ENCODE data around the gene TUBB1.
"Not testable (repeated sequence)": the region's sequence is repeated elsewhere in the genome, so short reads cannot be mapped to it uniquely, and the experiment has no call there.

Gene TUBB1

GRCh38 chr20:59024111-59024530 is 4.9 kb downstream of the TUBB1 start:
- DNase-seq: no peak

- no peak for DNase-seq
These were observed 5.9 kb downstream of the TUBB1 start for GRCh38 chr20:59025086-59025485.

GRCh38 chr20:59025511-59025910 is 6.3 kb downstream of the TUBB1 start:
- DNase-seq: no peak

DNA sequence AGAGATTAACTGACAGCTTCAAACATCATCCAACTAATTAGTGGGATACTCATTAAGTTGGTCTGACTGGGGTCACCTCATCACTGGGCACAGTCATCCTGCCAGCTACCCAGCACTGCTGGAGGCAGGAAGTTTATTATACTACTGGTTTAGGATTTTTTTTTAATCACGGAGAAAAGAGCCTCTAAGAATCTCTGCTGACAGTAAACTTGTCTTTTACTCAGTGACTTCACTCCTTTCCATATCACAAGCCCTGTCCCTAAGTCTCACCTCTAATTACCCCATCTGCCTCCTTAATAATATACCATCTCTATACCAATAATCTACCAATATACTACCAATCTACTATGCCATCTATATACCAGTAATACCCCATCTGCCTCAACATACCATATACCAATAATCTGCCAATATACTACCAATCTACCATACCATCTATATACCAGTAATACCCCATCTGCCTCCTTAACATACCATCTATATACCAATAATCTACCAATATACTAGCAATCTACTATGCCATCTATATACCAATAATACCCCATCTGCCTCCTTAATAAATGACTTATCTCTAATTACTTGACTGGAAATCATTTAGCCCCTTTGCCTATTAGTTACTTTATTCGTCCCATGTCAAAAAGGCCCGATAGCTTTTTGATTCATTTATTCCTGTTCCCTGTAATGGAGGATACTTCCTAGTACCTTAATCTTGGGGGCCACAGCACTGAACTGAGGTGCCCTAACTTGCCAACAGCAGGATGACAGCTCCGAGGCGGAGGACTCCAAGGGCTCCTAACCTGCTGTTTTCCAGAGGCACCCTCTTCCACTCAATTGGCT is 7.9 kb downstream of the TUBB1 start:
- DNase-seq: no peak

GRCh38 chr20:59027741-59028320 is 8.6 kb downstream of the TUBB1 start:
- DNase-seq: no peak

- DNase-seq: no peak
These were observed 9.6 kb downstream of the TUBB1 start for GRCh38 chr20:59028812-59029211.

GRCh38 chr20:59030911-59031563 is 11.8 kb downstream of the TUBB1 start:
- no peak for DNase-seq

DNA sequence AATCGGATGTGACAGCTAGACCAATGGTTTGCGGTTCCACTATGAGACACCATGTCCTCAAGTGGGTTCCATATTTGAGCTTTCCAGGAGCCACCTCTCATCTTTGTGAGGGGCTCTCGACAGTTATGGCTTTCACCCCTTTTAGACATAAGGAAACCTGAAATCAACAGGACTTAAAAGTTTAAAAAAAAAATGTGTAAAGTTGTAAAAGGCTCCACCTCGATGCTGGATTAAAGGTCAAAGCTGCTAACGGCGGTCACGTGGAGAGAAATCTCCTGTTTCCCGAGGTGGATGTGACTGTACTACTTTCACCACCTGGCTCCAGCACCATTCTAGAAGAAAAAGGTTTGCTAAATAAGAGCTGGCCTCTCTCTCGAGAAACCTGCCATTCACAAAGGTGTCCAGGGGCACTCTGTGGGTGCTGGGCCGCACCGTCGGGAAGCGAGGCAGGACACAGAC is 12.4 kb downstream of the TUBB1 start:
- DNase-seq: peak; percentile 47

- peak; percentile 97 for DNase-seq
These were observed 12.9 kb downstream of the TUBB1 start, which contains the start of gene ATP5F1E for GRCh38 chr20:59032023-59032712. TSS of gene ATP5F1E (minus strand) at chr20:59032335. CDS start at chr20:59032251, 84 bp downstream.

DNA sequence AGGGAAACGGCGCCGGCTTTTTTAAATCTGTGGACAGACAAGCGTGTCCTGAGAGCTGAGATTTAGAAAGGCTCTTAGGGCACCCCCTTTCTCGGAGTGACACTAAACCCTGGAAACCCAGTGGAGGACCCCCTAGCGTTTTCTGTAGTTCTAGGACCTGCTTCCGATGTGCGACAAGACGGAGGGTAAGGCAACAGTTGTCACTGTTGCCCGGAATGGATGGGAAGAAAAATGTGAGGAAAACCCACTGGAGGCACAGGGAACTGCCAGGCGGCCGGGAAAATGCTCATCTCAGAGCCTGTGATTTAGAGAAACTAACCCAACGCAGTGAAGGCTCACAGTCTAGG is 13.5 kb downstream of the TUBB1 start:
- DNase-seq: no peak

GRCh38 chr20:59033093-59033492 is 13.9 kb downstream of the TUBB1 start:
- no peak for DNase-seq

GRCh38 chr20:59033616-59034165 is 14.5 kb downstream of the TUBB1 start:
- no peak for DNase-seq

DNA sequence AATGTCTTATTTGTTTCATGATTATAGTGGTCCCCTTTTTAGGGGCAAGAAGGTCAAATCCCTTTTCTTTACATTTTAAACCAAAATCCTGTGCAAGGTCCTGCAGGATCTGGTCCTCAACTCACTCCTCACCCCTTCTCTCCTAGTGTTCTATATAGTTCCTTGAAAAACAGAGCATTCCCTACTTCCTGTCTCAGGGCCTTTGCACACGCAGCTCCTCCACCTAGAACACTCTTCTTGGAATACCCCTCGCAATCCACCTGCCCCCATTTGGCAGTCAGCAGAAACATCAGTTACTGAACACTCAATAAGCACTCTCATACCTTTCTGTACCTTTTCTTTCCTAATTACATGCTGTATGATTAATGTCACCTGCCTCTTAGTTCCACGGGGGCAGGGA is 16.2 kb downstream of the TUBB1 start:
- DNase-seq: no peak

GRCh38 chr20:59037386-59037785 is 18.2 kb downstream of the TUBB1 start:
- no peak for DNase-seq

GRCh38 chr20:59039233-59039632 is 20.0 kb downstream of the TUBB1 start:
- DNase-seq: no peak

- DNase-seq: no peak
These were observed 21.4 kb downstream of the TUBB1 start for GRCh38 chr20:59040667-59041066.

- DNase-seq: not testable (repeated sequence)
These were observed 22.3 kb downstream of the TUBB1 start for GRCh38 chr20:59041487-59041886.

- no peak for DNase-seq
These were observed 23.0 kb downstream of the TUBB1 start, which contains the start of gene PRELID3B for GRCh38 chr20:59042151-59042795. TSS of gene PRELID3B (minus strand) at chr20:59042786. CDS start at chr20:59042730, 56 bp downstream.

DNA sequence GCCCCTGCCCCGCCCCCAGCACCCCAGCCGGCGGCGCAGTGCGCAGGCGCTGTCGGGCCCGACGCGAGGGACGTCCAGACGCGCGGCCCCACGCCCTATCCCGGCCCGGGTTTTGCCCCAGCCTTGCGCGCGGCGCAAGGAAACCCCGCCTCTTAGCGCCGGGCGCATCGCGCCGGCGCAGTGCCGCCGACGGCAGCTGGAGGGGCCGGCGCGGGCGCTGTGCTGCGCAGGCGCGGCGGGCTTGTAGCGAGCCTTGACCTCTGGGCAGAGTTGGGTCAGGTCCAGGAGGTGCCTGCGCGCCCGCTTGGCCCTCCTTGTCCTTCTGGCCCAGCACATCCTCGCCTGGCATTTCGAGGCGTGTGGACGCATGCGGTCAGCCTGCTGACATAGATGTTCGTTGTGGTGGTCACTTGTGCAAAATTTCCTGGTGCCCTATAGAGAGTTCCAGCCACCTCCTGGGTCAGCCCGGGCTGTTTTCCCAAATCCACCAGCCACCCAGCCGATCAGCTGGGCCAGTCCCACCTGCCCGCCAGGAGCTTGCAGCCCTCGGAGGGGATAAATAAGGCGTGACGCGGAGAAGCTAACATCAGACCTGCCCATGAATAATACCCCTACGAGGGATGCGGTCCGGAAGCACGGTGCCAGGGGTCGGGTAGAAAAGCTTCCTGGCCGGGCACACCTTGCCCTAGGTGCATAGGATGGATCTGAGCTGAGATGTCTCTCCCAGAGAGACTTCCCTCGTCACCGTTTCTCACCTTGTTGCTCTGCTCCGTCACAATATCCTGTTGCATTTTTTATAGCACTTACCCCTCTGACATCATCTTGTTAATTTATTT is 23.8 kb downstream of the TUBB1 start:
- peak; percentile 96 for DNase-seq

- DNase-seq: peak; percentile 26
These were observed 24.5 kb downstream of the TUBB1 start for GRCh38 chr20:59043698-59044097.

GRCh38 chr20:59044295-59044694 is 25.1 kb downstream of the TUBB1 start:
- DNase-seq: no peak

All from activated CD4-positive, alpha-beta T cell treated with anti-CD3 and anti-CD28 coated beads, Interleukin-2, amount 50 U/mL, for 16 hours (primary cell).